Transverse colon (tissue), 4 donors: ENCODE measurements around the gene ARHGAP6.

Experiments
- POLR2AphosphoS5 ChIP-seq, 3 donors: sonication (generic); formaldehyde crosslinking; IDR thresholded peaks; one replicate each; pipeline ENCODE4 v1.6.1; 2016; ENCODE audit warnings: antibody characterized with exemption in 3 of 3
- TF ChIP-seq, protein P1 (sequence below), 5 experiments: fragments of 200-600 bp in 3 of 5; fragments of 450-650 bp in 2 of 5; sonication (generic) in 3 of 5; IDR thresholded peaks; 1 replicate in 2 of 5; 2 replicates in 3 of 5; pipeline ENCODE4 v1.5.1; 2016 to 2017; ENCODE audit warnings: antibody characterized with exemption in 5 of 5, inconsistent platforms in 3 of 5, mild to moderate bottlenecking in 2 of 5, moderate library complexity in 1 of 5

DNA sequence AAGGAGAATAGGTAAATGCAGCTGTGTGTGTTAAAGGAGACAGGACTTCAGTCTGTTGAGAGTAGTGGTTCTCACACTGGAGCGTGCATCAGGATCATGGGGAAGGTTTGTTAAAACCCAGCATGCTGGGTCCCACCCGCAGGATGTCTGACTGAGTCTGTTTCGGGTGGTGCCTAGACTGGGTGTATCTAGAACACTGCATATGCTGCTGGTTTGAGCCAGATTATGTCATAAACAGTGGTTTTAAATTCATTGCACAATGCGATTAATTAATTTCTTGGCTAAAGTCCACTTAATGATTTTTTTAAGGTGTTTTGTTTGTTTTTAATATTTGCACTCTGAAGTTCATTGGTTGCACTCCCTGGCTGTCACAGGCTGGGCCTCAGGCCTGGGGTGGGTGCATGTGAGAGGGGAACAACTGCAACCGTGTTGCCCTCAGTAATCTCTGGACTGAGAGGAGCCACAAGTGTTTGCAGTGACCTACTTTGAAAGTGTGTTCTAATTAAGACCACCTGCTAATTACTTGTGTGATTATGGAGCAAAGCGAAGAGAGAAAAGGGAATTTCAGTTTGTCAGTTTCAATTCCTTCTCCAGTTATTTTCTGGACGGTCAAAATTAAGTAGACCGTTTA lies 546.3 kb downstream of the ARHGAP6 start:
- TF ChIP-seq, protein P1, sequence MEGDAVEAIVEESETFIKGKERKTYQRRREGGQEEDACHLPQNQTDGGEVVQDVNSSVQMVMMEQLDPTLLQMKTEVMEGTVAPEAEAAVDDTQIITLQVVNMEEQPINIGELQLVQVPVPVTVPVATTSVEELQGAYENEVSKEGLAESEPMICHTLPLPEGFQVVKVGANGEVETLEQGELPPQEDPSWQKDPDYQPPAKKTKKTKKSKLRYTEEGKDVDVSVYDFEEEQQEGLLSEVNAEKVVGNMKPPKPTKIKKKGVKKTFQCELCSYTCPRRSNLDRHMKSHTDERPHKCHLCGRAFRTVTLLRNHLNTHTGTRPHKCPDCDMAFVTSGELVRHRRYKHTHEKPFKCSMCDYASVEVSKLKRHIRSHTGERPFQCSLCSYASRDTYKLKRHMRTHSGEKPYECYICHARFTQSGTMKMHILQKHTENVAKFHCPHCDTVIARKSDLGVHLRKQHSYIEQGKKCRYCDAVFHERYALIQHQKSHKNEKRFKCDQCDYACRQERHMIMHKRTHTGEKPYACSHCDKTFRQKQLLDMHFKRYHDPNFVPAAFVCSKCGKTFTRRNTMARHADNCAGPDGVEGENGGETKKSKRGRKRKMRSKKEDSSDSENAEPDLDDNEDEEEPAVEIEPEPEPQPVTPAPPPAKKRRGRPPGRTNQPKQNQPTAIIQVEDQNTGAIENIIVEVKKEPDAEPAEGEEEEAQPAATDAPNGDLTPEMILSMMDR (IDR thresholded peaks at IDR 0.05) = no peak
- TF ChIP-seq POLR2AphosphoS5 (IDR thresholded peaks at IDR 0.05) = no peak
